C4-2B (cell line): ENCODE data around the gene ZNF598.

Experiments used
- CTCF ChIP-seq: fragments of 450-650 bp; conservative IDR thresholded peaks from 2 replicates; pipeline ENCODE4 v1.5.1; 2017; ENCODE audit warnings: mild to moderate bottlenecking
- ZFX ChIP-seq: fragments of 450-650 bp; IDR thresholded peaks from 2 replicates; pipeline ENCODE4 v1.6.1; 2017

DNA sequence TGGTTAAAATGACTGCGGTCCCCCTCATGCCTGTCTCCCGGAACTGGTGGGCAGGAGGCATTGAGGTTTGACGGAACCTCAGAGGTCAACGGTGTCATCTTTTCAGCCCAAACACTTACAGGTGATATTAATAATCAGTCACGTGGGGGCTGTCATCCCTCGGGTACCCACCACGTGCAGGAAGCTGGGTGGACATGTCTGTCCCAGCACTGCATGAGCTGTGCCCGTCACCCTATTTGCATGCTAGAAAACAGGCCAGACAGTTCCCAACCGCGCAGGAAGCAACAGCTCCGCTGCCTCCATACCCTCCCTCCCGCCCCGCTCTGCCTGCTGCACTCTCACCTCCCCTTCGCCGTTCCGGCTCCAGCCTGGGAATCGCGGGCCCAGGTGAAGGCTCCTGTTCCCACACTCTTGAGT is 18.5 kb downstream of the ZNF598 start:
- TF ChIP-seq CTCF (no peak), ZFX (no peak)
